NCI-H446 treated with DMSO at 0.1 percent for 48 hours (cell line): ENCODE data around the gene CFAP53.
"Not testable (repeated sequence)": the region's sequence is repeated elsewhere in the genome, so short reads cannot be mapped to it uniquely, and the experiment has no call there.

Experiments
- DNase-seq: peaks from one replicate; lab custom pipeline; 2025; lab: John Stamatoyannopoulos, UW

CFAP53 gene

GRCh38 chr18:50272568-50272967 lies 6.3 kb upstream of the CFAP53 start:
- DNase-seq, result no peak

DNA sequence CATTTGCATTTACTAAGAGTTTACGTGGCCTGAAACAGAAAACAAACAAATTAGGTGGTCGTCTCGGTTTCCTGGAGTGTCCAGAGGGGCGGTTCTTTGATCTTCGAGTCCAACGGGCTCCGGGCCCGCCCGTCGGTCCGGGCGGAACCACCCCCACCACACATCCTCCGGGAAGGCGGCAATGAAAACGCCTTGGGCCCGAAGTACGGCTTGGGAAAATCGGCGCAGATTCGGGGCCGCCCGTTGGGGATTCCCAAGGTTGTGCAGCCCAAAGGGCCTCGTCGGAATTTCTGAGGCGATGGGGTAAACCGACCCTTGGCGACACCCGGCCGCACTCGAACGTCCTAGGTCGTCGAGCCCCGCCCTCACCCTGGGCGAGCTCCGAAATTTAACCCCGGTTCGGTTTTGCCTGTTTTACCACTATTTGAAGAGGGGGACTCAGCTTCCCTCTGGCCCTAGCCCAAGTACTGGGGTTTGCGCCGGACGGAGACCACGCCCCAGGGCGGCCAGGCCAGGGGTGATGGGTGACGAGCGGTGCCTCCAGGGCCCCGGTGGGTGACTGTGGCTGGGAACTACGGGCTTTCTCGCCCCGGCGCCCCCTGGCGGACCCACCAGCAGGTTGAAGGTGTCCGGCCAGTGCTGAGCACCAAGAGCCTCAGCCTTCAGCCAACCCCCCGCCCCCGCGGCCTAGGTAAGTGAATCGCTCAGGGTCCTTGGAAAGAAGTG lies 1.9 kb upstream of the CFAP53 start:
- no peak for DNase-seq

DNA sequence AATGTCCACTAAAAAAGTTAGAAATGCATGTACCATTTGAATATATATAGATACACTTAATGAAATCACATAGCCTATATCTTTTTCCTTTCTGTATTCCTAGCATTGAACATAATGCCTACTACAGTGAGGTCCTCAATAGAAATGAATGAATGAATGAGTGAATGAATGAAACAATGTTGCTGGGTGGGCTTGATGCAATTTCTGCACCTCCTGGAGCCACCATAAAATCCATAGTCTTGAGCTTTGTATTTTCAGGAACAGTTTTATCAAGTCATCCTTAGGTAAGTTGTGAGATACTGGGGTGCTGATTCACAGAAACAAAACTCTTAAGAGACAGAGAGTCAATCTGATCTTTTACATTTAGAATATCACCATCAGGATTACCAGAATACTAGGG lies 3.3 kb downstream of the CFAP53 start:
- DNase-seq, result no peak

DNA sequence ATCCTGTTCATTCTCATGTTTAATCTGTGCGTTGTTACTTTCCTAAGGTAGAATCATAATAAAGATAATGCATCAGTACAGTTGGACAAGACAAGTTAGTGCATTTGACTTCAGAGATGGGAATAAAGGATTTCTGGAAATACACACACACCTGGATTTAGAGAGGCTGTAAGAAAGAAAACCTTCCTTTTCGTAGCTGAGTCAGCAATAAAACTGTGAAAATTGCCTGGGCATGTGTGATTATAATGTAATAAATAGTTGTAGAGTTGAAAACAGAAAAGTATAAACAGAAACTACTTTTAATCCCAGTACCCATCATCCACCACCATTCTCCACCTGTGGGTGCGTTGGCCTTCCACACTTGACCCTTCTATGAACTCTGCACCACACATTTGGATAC lies 15.4 kb downstream of the CFAP53 start:
- no peak for DNase-seq

DNA sequence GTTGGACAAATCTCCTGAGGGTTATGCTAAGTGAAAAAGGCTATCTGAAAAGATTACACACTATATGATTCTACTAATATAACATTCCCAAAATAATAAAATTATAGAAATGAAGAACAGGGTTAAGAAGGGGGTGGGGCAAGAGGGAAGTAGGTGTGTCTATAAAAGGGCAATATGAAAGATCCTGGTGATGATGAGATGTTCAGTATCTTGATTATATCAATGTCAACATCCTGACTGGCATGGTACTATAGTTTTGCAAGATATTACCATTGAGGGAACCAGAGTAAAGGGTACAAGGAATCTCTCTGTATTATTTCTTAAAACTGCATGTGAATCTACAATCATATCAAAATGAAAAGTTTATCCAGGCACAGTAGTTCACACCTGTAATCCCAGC lies 16.7 kb downstream of the CFAP53 start:
- DNase-seq, result no peak

DNA sequence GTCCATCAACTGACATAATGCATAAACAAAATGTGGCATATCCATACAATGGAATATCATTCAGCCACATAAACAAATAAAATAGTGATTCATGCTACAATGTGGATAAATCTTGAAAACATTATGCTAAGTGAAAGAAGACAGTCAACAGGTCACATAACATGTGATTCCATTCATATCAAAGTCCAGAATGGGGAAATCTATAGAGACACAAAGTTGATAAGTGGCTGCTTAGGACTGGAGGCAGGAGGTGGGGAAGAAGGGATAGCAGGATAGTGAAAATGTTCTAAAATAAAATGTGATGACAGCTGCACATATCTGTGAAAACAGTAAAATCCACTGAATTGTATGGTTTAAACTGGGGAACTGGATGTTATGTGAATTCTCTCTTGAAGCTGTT lies 18.7 kb downstream of the CFAP53 start:
- no peak for DNase-seq

GRCh38 chr18:50241768-50242167 lies 24.5 kb downstream of the CFAP53 start:
- DNase-seq, result not testable (repeated sequence)

DNA sequence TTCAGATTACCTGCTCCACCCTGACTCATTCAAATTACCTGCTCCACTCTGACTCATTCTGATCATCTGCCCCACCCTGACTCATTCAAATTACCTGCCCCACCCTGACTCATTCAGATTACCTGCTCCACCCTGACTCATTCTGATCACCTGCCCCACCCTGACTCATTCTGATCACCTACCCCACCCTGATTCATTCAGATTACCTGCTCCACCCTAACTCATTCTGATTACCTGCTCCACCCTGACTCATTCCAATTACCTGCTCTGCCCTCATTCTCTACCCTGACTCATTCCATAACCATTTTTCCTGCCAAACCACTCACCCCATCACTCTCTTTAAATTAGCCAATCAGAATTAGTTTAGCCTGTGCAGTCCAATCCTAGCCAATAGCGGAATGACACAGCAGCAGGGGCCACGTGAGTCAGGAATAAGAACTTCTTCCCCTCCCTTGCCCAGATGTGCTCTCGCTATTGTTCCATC lies 26.2 kb downstream of the CFAP53 start:
- no peak for DNase-seq

DNA sequence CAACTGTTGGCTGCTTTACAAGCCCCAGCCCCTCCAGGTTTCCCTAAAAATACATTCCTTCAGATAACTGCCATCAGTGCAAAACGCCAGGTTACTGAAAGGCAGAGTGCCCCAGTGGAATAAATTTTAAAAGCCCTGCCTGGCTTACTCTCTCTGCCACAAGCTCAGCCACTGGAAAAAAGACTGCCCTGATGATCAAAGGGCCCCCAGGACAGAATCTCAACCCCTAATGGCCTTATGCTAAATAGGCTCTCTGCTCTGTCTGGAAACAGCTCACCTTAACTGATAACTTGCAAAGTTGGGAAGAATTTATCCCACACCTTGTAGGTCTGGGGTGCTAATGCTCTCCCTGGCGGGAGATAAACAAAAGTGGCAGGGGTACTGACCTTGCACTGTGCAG lies 33.9 kb downstream of the CFAP53 start:
- DNase-seq, result no peak

DNA sequence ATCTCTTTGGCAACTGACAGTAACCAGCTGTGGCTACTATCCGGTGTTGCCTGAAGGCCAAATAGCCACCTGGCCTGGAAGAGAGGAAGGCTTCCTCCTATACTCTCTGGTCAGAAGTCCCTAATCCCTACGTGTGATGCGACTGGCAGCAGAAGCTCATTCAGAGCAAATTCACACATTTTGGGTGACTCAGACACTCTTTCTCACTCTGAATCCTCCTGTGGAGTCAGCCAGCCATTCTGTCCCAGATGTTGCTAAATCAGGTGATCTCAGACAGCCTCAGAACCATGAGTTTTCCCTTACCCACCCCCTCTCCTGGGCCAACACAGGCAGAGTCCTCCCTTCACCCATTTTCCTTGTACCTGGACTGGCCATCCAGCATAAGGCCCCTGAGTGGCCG lies 34.7 kb downstream of the CFAP53 start:
- no peak for DNase-seq

DNA sequence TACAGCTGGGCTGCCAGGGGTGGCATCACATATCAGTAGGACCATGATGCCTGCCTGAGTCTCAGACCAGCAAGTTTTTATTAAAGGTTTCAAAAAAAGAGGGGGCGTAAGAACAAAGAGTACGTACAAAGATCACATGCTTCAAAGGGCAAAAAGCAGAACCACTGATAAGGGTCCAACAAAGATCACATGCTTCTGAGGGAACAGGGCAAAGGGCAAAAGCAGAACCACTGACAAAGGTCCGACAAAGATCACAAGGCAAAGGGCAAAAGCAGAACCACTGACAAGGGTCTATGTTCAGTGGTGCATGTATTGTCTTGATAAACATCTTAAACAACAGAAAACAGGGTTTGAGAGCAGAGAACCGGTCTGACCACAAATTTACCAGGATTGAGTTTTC lies 46.0 kb downstream of the CFAP53 start:
- DNase-seq, result not testable (repeated sequence)

DNA sequence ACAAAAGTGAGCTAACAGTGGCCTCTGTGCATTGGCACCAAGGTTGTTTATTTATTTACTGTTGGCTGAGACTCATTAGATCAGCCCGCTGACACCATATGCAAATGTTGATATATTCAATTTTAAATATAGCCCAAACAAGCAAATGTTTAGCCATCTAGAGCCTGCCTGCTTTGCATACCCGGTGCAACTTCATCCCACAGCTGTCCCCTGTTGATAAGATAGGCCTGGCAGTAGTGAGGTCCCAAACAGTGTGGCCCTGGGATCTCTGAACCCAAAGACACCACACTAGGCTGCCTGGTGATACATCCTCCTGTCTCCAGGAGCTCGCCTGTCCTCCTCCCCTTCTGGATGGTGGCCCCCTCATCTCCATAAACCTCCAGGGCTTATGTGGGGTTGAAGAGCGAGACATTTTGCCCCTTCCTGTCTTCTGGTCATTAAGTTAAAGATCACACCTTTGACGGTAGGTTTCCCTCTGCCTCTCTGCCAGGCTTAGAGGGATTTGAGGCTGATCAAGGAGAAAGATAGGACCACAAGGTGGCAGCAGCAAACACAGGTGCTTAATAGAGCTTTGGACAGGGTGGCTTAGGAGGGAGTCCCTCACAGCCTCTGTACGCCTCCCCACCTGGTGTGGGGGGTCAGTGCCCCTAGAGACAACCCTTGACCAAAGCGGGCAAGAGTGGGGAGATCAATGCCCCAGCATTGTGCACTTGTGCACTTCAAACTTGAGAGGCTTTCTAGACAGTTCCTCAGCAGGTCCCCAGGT lies 47.7 kb downstream of the CFAP53 start:
- DNase-seq, result no peak

DNA sequence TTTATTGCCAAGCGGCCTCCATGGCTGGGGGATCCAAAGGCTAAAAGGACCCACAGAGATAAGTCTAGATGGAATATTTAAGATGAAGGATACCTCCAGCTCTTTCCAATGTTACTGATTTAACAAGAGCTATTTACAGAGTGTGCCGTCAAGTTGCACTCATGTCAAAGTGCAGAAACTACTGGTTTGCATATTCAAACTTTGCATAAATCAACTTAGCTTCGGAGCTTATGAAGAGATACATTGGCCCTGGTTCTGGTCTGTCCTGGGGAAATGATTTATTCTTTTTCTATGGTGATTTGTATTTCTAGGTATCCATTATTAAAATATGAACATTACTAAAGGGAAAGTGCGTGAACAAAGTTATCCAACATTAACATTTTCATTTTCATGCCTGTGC lies 57.0 kb downstream of the CFAP53 start:
- DNase-seq, result no peak

DNA sequence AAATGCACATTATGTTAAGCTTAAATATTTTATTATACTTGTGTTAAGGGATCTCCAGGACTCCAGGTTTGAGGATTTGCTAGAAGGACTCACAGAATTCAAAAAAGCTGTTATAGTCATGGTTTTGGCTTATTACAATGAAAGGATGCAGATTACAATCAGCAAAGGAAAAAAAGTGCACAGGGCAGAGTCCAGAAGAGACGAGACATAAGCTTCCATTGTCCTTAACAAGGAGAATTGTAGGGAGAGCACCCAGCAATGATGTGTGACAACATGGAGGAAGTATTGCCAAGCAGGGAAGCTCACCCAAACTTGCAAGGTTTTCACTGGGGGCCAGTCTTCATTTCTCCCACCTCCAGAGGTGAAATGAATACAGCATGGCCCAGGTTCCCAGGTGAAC lies 58.6 kb downstream of the CFAP53 start:
- DNase-seq, result no peak

- DNase-seq, result no peak
Observed at GRCh38 chr18:50203801-50204604, 62.3 kb downstream of the CFAP53 start.

DNA sequence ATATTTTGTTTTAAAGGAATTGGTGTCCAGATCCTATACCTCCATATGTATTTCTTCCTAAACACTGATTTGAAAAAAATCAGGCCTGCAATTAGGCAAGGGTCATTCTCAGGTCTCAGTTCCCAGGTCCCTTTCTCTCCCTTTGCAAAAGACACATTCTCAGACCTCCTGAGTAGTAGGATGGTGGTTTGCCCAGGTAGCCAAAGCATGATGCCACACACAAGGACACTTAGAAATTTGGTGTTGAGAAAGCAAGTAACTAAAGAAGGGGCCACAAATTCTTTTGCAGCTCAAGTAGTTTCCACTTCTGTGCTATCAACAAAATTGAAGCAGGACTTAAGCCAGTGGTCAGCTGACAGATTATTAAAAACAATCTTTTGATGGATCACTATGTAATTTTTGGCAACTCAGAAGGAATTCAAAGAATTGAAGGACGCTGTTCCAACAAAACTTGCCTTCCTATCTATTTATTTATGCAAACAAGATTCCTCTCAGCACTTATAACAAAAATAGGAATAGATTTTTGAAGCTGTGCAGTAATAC lies 64.7 kb downstream of the CFAP53 start:
- DNase-seq, result no peak

- no peak for DNase-seq
Observed at GRCh38 chr18:50199921-50200320, 66.4 kb downstream of the CFAP53 start.

GRCh38 chr18:50199346-50199855 lies 66.9 kb downstream of the CFAP53 start:
- no peak for DNase-seq

DNA sequence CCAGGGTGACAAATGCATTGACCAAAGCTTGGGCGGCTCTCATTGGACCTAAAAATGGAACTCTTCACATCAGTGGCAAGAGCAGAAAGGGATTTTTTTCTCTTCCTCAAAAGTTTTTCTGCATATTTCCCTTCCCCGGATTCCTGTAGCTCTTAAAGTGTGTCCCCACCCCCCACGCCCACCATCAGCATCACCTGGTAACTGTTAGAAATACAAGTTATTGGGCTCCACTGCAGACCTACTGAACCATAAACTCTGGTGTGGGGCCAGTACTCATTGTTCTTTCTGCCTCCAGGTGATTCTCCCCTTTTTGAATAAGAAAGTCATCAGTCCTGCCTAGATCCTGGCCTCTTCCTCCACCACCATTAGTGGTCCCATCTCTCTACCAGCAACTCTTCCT lies 70.0 kb downstream of the CFAP53 start:
- no peak for DNase-seq

DNA sequence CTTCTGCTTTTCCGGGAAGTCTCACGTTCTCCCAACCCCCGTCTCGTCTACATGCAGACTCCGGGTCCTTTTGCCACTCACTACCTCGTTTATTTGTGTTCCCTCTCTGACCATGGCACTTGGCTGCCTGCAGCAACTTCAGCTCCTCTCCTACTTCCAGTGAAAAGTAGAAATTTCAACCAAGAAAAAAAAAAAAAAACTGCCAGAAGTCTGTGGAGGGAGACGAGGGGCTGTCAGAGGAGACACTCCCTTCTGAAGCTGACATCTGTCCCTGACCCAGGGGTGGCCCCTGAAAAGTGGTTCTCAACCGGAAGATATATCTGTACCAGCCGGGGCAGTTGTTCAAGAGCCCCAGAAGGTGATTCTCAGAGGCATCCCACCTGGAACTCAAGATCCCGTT lies 70.6 kb downstream of the CFAP53 start:
- no peak for DNase-seq

GRCh38 chr18:50194631-50195532 lies 71.4 kb downstream of the CFAP53 start, which contains the start of gene MYO5B:
MYO5B (minus strand) TSS chr18:50195147; CDS start chr18:50194793, 354 bp downstream.
- no peak for DNase-seq
